Heart right ventricle (tissue), 16 donors: ENCODE data around the gene TSPAN17. TPM values are rescaled to one million over a fixed set of nuclear protein-coding genes. Genes with fewer than 3 reads are reported as not detected.

Experiments used
- ATAC-seq, 8 donors: fragments of 200-7000 bp; cut with Tn5 transposase; one replicate each; pipeline ENCODE4 v1.9.1; 2020; ENCODE audit warnings: mild to moderate bottlenecking in 8 of 8, moderate library complexity in 8 of 8, moderate number of reproducible peaks in 1 of 8
- DNase-seq, 2 donors: peaks; one replicate each; pipeline ENCODE4 v3.0.0-alpha.2; 2020
- H3K27ac ChIP-seq, 10 donors: fragments of 200-600 bp; sonication (generic) in 2 of 10; one replicate each; pipeline versions ENCODE4 v1.5.0 to v1.8.0; 2020 to 2022; ENCODE audit warnings: mild to moderate bottlenecking in 3 of 10
- H3K27me3 ChIP-seq, 7 donors: fragments of 200-600 bp; one replicate each; pipeline ENCODE4 v1.8.0; 2021 to 2022; ENCODE audit warnings: mild to moderate bottlenecking in 2 of 7
- H3K36me3 ChIP-seq, 9 donors: fragments of 200-600 bp; sonication (generic) in 1 of 9; one replicate each; pipeline versions ENCODE4 v1.5.0 to v1.8.0; 2020 to 2022; ENCODE audit warnings: mild to moderate bottlenecking in 2 of 9
- H3K4me1 ChIP-seq, 9 donors: fragments of 200-600 bp; sonication (generic) in 1 of 9; one replicate each; pipeline versions ENCODE4 v1.5.0 to v1.8.0; 2020 to 2022; ENCODE audit warnings: mild to moderate bottlenecking in 4 of 9
- H3K4me3 ChIP-seq, 10 donors: fragments of 200-600 bp; sonication (generic) in 2 of 10; one replicate each; pipeline versions ENCODE4 v1.5.0 to v1.8.0; 2020 to 2022; ENCODE audit warnings: mild to moderate bottlenecking in 7 of 10, moderate library complexity in 2 of 10
- H3K9me3 ChIP-seq, 11 donors: fragments of 200-600 bp in 10 of 11; sonication (generic) in 2 of 11; one replicate each; pipeline versions ENCODE4 v1.5.0 to v1.8.0; 2013 to 2022; ENCODE audit warnings: mild to moderate bottlenecking in 2 of 11, control low read depth in 1 of 11, moderate library complexity in 1 of 11
- WGBS, 2 donors: extraction: QIAGEN DNeasy Blood & Tissue Kit; methylation state at CpG; one replicate each; pipeline ENCODE4 v1.1.7; 2013; ENCODE audit warnings: inconsistent platforms in 1 of 2; 5-methylcytosine and 5-hydroxymethylcytosine counted together
- intact Hi-C, 10 donors: fragments of 100-400 bp; cut with DNase I; formaldehyde crosslinking; loops; one replicate each; pipeline versions ENCODE4 v1.11.1 to v1.14.2; 2022
- polyA plus RNA-seq, 2 donors: library from polyadenylated mRNA; stranded (reverse); fragments of 200-250 nt; gene quantifications; one replicate each; pipeline ENCODE4 v1.2.3, GENCODE V29; 2013
- total RNA-seq, 10 donors: library from RNA; stranded (reverse); fragmentation: NEBNext Ultra II Directional in 3 of 10; extraction: Animal tissue kit (Norgen Biotek cat#: 25700) in 3 of 10; gene quantifications; one replicate each; pipeline versions ENCODE4 v1.2.1 to v1.2.4, GENCODE V29; 2021 to 2023
- TF ChIP-seq, protein P1 (sequence below), 9 donors: fragments of 200-600 bp; sonication (generic) in 2 of 9; IDR thresholded peaks; one replicate each; pipeline versions ENCODE4 v1.5.0 to v1.8.0; 2021 to 2022; ENCODE audit warnings: antibody characterized with exemption in 9 of 9, mild to moderate bottlenecking in 5 of 9, moderate library complexity in 1 of 9
- donor health status: Arrhythmogenic right ventricular cardiomyopathy.
- donor health status: ischemic (EF 13 %, LVEDD 7.1; RV severe dilation, severe dysfunction).
- donor health status: healthy with polysubstance abuse.
- donor health status: DM: no; HTN: yes; CAD: no.
- donor health status: DM: no; HTN: no; CAD: no.
- donor health status: ischemic (EF 25% LVEDD 6.9; RV normal size, moderate dysfunction).
- donor health status: ischemic (EF 25% LVEDD 5.7; RV mildly dilated, moderate dysfunction).
- donor health status: healthy.
- donor health status: DM: yes; HTN: yes; CAD: no.
- donor health status: Ischemic cardiomyopathy.
- donor health status: ischemic (EF 35%, LVEDD 5.7; RV mildly dilated, moderate dysfunction).
- donor health status: nonischemic (EF 11% LVEDD 7.7; RV severe dilation, severe dysfunction).
- donor health status: DM: yes; HTN: yes; CAD: no.
- donor health status: PGD.
- donor health status: ischemic (EF 29% LVEDD 5.4; RV normal size, mild dysfunction).
- donor health status: nonischemic (EF 23%, LVEDD 6.1; RV moderate dilation, normal function).

Gene TSPAN17
- total and polyA plus RNA-seq, 12 donors = 13.2 to 48.3 (median 27.3) TPM

- Histone ChIP-seq H3K27ac (no peak overlapping the region), H3K4me3 (no peak overlapping the region), H3K36me3 (no peaks in the 10 kb centered on the region), H3K27me3 (peaks cover 0 to 65% (median 33%) of the 10 kb centered on the region in 7 donors), H3K4me1 (peaks cover 0 to 3% (median 2%) of the 10 kb centered on the region in 9 donors), H3K9me3 (no peaks in the 10 kb centered on the region)
- intact Hi-C loops = no loop called here
- ATAC-seq (no peak), DNase-seq (no peak)
- TF ChIP-seq, protein P1, sequence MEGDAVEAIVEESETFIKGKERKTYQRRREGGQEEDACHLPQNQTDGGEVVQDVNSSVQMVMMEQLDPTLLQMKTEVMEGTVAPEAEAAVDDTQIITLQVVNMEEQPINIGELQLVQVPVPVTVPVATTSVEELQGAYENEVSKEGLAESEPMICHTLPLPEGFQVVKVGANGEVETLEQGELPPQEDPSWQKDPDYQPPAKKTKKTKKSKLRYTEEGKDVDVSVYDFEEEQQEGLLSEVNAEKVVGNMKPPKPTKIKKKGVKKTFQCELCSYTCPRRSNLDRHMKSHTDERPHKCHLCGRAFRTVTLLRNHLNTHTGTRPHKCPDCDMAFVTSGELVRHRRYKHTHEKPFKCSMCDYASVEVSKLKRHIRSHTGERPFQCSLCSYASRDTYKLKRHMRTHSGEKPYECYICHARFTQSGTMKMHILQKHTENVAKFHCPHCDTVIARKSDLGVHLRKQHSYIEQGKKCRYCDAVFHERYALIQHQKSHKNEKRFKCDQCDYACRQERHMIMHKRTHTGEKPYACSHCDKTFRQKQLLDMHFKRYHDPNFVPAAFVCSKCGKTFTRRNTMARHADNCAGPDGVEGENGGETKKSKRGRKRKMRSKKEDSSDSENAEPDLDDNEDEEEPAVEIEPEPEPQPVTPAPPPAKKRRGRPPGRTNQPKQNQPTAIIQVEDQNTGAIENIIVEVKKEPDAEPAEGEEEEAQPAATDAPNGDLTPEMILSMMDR (IDR thresholded peaks at IDR 0.05) = no peak
- WGBS, 2 donors = 75 to 79% methylated on average over 8 of the region's 8 CpGs
These were observed 23.2 kb downstream of the TSPAN17 start for GRCh38 chr5:176670449-176670848.

DNA sequence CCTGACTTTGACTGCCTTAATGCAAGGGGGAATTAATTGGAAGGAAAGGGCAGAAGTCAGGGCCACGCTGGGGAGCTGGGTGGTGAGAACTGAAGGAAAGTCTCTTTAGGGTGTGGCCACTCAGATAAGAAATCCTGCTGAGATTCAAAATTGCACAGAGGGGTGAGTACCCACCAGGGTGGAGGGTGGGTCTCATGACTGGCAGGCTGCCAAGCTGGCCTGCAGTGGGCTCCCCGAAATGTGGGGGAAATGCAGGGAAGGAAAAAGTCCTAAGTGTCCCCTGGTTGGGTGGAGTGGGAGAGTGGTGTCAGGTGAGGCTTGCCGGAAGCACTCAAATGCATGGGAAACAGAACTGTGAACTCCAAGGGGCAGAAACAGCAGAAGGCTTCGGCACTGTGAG lies 24.1 kb downstream of the TSPAN17 start:
- Histone ChIP-seq H3K27ac (no peak overlapping the region), H3K4me3 (no peak overlapping the region), H3K4me1 (peaks cover 0 to 12% (median 10%) of the 10 kb centered on the region in 9 donors), H3K36me3 (no peaks in the 10 kb centered on the region), H3K9me3 (no peaks in the 10 kb centered on the region), H3K27me3 (peaks cover 0 to 58% (median 29%) of the 10 kb centered on the region in 7 donors)
- intact Hi-C loops = no loop called here
- WGBS, 2 donors = 75 to 82% methylated on average over 4 of the region's 4 CpGs
- TF ChIP-seq, protein P1 (IDR thresholded peaks at IDR 0.05) = no peak
- DNase-seq (no peak), ATAC-seq (no peak)

- no peak overlapping the region for H3K4me3 ChIP-seq
- H3K4me1 ChIP-seq = peaks cover 0 to 19% (median 17%) of the 10 kb centered on the region in 9 donors
These were observed 24.8 kb downstream of the TSPAN17 start for GRCh38 chr5:176671890-176672747.

More at GRCh38 chr5:176671890-176672747, 24.8 kb downstream of the TSPAN17 start:
- TF ChIP-seq, protein P1 (IDR thresholded peaks at IDR 0.05) = no peak
- Histone ChIP-seq H3K9me3 (no peaks in the 10 kb centered on the region), H3K27me3 (peaks cover 0 to 55% (median 29%) of the 10 kb centered on the region in 7 donors), H3K36me3 (no peaks in the 10 kb centered on the region), H3K27ac (no peak overlapping the region)
- intact Hi-C loops = no loop called here
- WGBS, 2 donors = 63 to 70% methylated on average over 18 of the region's 18 CpGs
- no peak for ATAC-seq
- DNase-seq = no peak
